Measurements from ENCODE around the gene EVI5. TPM values are rescaled to one million over a fixed set of nuclear protein-coding genes. Genes with fewer than 3 reads are reported as not detected.

The EVI5 gene
- total RNA-seq, 4 donors from 2014 or later = 48.7 to 70.7 (median 50.8) TPM

GRCh38 chr1:92762355-92762754 lies 22.6 kb downstream of the EVI5 start:
- TF ChIP-seq CTCF (IDR thresholded peaks at IDR 0.05) = no peak
- TF ChIP-seq EP300 (IDR thresholded peaks at IDR 0.05) = no peak
- no peak for TF ChIP-seq POLR2A (IDR thresholded peaks at IDR 0.05)
- Histone ChIP-seq H3K9me3 (no peaks in the 10 kb centered on the region), H3K27ac (no peak overlapping the region), H3K4me1 (peaks cover 0 to 10% (median 2%) of the 10 kb centered on the region in 4 donors), H3K4me3 (no peak overlapping the region), H3K27me3 (no peaks in the 10 kb centered on the region), H3K36me3 (no peaks in the 10 kb centered on the region)
- 80 to 90% methylated on average over 1 of the region's 1 CpG for WGBS, 2 donors
- no peak for DNase-seq (ENCODE audit: low spot score in 2 of 2)

GRCh38 chr1:92759361-92759760 lies 25.5 kb downstream of the EVI5 start:
- Histone ChIP-seq H3K4me1 (peaks cover 0 to 14% (median 0%) of the 10 kb centered on the region in 4 donors), H3K27ac (no peak overlapping the region), H3K36me3 (no peaks in the 10 kb centered on the region), H3K4me3 (no peak overlapping the region), H3K9me3 (peaks cover 0 to 4% (median 0%) of the 10 kb centered on the region in 4 donors), H3K27me3 (no peaks in the 10 kb centered on the region)
- 72 to 82% methylated on average over 1 of the region's 1 CpG for WGBS, 2 donors
- DNase-seq (ENCODE audit: low spot score in 2 of 2) = no peak
- TF ChIP-seq EP300 (IDR thresholded peaks at IDR 0.05) = no peak

- TF ChIP-seq EP300 (IDR thresholded peaks at IDR 0.05) (no peak), CTCF (IDR thresholded peaks at IDR 0.05) (no peak), POLR2A (IDR thresholded peaks at IDR 0.05) (no peak)
- DNase-seq (ENCODE audit: low spot score in 2 of 2) = no peak
- Histone ChIP-seq H3K4me3 (no peak overlapping the region), H3K9me3 (peaks cover 0 to 4% (median 0%) of the 10 kb centered on the region in 4 donors), H3K27ac (peak overlapping the region in 2 of 4 donors; percentile 20 to 50), H3K27me3 (no peaks in the 10 kb centered on the region), H3K36me3 (no peaks in the 10 kb centered on the region), H3K4me1 (peaks cover 0 to 33% (median 0%) of the 10 kb centered on the region in 4 donors)
- WGBS, 2 donors = 94 to 98% methylated on average over 4 of the region's 4 CpGs
Observed at GRCh38 chr1:92756537-92756936, 28.4 kb downstream of the EVI5 start.

- DNase-seq (ENCODE audit: low spot score in 2 of 2) = no peak
- no peak overlapping the region for H3K4me3 ChIP-seq
- H3K27ac ChIP-seq = peak overlapping the region in 2 of 4 donors; percentile 20 to 50
- TF ChIP-seq POLR2A (IDR thresholded peaks at IDR 0.05) (no peak), EP300 (IDR thresholded peaks at IDR 0.05) (no peak), CTCF (IDR thresholded peaks at IDR 0.05) (no peak)
- H3K36me3 ChIP-seq = no peaks in the 10 kb centered on the region
- peaks cover 0 to 33% (median 0%) of the 10 kb centered on the region in 4 donors for H3K4me1 ChIP-seq
- 72 to 81% methylated on average over 19 of the region's 19 CpGs for WGBS, 2 donors
- no peaks in the 10 kb centered on the region for H3K27me3 ChIP-seq
- peaks cover 0 to 4% (median 0%) of the 10 kb centered on the region in 4 donors for H3K9me3 ChIP-seq
Observed at GRCh38 chr1:92755541-92756461, 29.1 kb downstream of the EVI5 start.

- H3K4me3 ChIP-seq = no peak overlapping the region
- 83 to 91% methylated on average over 1 of the region's 1 CpG for WGBS, 2 donors
- H3K36me3 ChIP-seq = no peaks in the 10 kb centered on the region
- peaks cover 0 to 33% (median 0%) of the 10 kb centered on the region in 4 donors for H3K4me1 ChIP-seq
- no peaks in the 10 kb centered on the region for H3K27me3 ChIP-seq
- DNase-seq (ENCODE audit: low spot score in 2 of 2) = no peak
- H3K27ac ChIP-seq = peak overlapping the region in 1 of 4 donors; percentile 1
- TF ChIP-seq POLR2A (IDR thresholded peaks at IDR 0.05) (no peak), EP300 (IDR thresholded peaks at IDR 0.05) (no peak), CTCF (IDR thresholded peaks at IDR 0.05) (no peak)
- peaks cover 0 to 4% (median 0%) of the 10 kb centered on the region in 4 donors for H3K9me3 ChIP-seq
Observed at GRCh38 chr1:92754719-92755050, 30.2 kb downstream of the EVI5 start.

Data from tibial nerve (tissue), 4 donors.